Nephron (organoid): ENCODE results near the gene ZNF581.
A peak's percentile ranks its signal among the peaks of the same experiment; 100 is the strongest.

Source experiments
- H3K27ac Mint-ChIP-seq, 3 experiments: 2 replicates each; pipeline ENCODE4 v1.8.0; 2020; ENCODE audit warnings: mixed read lengths in 3 of 3, mild to moderate bottlenecking in 2 of 3, moderate library complexity in 1 of 3
- H3K27me3 Mint-ChIP-seq: 2 replicates; pipeline ENCODE4 v1.8.0; 2021; ENCODE audit warnings: low read depth, mild to moderate bottlenecking, moderate library complexity, mixed read lengths
- H3K36me3 Mint-ChIP-seq: 2 replicates; pipeline ENCODE4 v1.8.0; 2020; ENCODE audit warnings: low read depth, mixed read lengths
- H3K4me1 Mint-ChIP-seq: 2 replicates; pipeline ENCODE4 v1.8.0; 2020; ENCODE audit warnings: mixed read lengths
- H3K4me3 Mint-ChIP-seq, 3 experiments: 2 replicates each; pipeline ENCODE4 v1.8.0; 2020; ENCODE audit warnings: mild to moderate bottlenecking in 3 of 3, mixed read lengths in 3 of 3, moderate library complexity in 2 of 3
- H3K9me3 Mint-ChIP-seq: 2 replicates; pipeline ENCODE4 v1.8.0; 2020; ENCODE audit warnings: mixed read lengths
- TF ChIP-seq, protein P1 (sequence below), 3 experiments: fragments of 200-600 bp; sonication (generic); IDR thresholded peaks; one replicate each; pipeline ENCODE4 v1.5.0; 2021; ENCODE audit warnings: antibody characterized with exemption in 3 of 3; ENCODE audit not compliant: unreplicated experiment in 3 of 3

ZNF581 gene

DNA sequence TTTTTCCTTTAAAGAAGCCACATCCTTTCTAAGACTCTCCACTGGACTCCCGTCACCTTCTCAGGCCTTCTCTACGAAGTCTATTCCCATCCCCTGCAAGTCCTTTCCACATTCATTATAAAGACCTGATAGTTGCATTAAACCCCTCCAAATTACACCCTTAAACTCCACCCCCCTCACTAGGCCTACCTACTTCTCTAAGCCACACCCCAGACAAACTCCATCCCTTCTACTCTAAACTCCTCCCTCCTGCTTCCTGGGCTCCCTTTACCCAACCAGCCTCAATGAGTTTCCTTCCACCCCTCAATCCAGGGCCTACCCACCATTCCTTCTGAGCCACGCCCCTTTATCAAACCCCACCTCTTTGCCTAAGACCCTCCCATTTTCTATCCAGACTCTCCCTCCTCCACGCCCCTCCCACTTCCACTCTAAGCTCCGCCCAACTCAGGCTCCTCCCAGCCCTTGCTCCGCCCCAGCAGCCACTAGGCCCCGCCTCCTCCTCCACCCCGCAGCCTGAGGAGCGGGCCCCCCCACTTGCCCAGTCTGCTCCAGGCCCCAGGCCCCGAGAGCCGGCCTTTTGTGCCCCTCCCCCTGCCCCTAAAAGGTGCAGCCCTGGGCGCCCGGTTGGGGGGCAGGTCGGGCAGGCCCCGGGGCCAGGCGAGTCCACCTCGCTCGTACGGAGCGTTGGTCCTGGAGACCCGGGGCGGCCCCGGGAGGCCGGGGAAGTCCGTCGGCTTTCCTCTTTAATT lies 44.6 kb upstream of the ZNF581 start:
- Mint-ChIP-seq H3K27ac (peak overlapping the region; percentile 100), H3K4me1 (peaks cover 12% of the 10 kb centered on the region), H3K4me3 (peak overlapping the region; percentile 91 to 99 (median 97)), H3K36me3 (peaks cover 41% of the 10 kb centered on the region), H3K27me3 (no peaks in the 10 kb centered on the region), H3K9me3 (no peaks in the 10 kb centered on the region)
- TF ChIP-seq, protein P1, sequence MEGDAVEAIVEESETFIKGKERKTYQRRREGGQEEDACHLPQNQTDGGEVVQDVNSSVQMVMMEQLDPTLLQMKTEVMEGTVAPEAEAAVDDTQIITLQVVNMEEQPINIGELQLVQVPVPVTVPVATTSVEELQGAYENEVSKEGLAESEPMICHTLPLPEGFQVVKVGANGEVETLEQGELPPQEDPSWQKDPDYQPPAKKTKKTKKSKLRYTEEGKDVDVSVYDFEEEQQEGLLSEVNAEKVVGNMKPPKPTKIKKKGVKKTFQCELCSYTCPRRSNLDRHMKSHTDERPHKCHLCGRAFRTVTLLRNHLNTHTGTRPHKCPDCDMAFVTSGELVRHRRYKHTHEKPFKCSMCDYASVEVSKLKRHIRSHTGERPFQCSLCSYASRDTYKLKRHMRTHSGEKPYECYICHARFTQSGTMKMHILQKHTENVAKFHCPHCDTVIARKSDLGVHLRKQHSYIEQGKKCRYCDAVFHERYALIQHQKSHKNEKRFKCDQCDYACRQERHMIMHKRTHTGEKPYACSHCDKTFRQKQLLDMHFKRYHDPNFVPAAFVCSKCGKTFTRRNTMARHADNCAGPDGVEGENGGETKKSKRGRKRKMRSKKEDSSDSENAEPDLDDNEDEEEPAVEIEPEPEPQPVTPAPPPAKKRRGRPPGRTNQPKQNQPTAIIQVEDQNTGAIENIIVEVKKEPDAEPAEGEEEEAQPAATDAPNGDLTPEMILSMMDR (IDR thresholded peaks at IDR 0.05; ENCODE audit: unreplicated experiment in 3 of 3), result no peak

DNA sequence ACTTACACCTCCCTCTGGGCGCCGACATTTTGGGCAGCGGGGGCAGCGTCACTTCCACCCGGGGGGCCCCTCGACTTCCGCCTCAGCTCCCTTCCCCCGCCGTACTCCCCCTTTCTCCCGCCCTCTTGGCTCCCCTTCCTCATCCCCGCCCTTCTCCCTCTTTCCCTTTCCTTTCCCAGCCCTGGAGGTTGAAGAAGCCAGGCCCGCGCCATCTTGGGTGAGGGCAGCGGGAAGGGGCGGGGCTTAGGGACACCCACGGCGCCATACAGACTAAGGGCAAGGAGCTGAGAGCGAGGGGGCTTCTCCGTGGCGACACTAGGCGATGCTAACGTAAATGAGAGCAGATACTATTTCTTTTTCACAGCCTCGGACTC lies 44.0 kb upstream of the ZNF581 start, which contains the start of gene FIZ1:
TSS of gene FIZ1 (minus strand) at position 50 of the 374 bp plus-strand sequence. CDS start 1,652 bp downstream, outside the sequence.
- Mint-ChIP-seq H3K27me3 (no peaks in the 10 kb centered on the region), H3K4me3 (peak within 1 kb of the TSS; percentile 91 to 99 (median 97)), H3K27ac (peak within 1 kb of the TSS; percentile 100), H3K36me3 (peaks cover 40% of the 10 kb centered on the region), H3K4me1 (peaks cover 12% of the 10 kb centered on the region), H3K9me3 (no peaks in the 10 kb centered on the region)
- TF ChIP-seq, protein P1 (IDR thresholded peaks at IDR 0.05; ENCODE audit: unreplicated experiment in 3 of 3), result no peak

DNA sequence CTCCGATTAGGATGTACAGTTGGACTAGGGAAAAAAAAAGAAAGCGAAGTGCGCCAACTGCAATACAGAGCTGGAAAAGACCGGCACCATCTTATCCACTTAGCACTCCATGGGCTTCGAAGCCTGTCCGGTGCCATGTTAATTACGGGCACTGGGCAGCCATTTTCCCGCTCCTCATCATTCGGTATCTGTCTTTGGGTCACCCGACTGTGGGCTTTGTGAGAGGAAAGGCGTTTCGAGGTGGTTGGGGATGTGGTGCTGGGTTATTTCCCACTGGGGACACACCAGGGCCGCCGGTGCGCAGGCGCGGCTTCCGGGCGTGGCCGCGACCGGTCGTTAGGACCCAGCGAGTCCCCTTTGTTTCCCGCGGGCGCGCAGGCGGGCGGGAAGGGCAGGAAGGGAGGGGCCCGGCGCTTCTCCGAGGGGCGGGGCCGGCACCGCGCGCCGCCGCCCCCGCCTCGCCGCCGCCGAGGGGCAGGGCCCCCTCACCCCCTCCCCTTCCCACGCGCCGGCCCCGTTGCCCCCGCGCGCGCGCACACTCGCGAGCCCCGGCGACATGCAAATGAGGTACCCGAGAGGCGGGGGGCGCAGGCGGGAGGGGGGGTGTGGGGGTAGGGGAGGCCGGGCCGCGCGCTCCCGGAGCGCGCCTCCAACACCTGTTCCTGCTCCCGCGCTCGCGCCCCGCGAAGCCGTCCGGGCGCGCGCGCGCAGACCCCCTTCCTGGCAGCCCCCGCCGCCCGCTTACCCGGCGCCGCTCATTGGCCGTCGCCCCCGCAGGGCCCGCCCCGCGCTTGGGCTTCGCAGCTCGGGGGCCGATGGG lies 43.4 kb upstream of the ZNF581 start, which contains the start of gene ZNF524:
TSS of gene ZNF524 (plus strand) at position 447 of the 820 bp plus-strand sequence. CDS start 1,825 bp downstream, outside the sequence.
- H3K36me3 Mint-ChIP-seq, result peaks cover 34% of the 10 kb centered on the region
- H3K27me3 Mint-ChIP-seq, result no peaks in the 10 kb centered on the region
- no peaks in the 10 kb centered on the region for H3K9me3 Mint-ChIP-seq
- peaks cover 17% of the 10 kb centered on the region for H3K4me1 Mint-ChIP-seq
- peak within 1 kb of the TSS; percentile 100 for H3K27ac Mint-ChIP-seq
- peak within 1 kb of the TSS; percentile 91 to 99 (median 97) for H3K4me3 Mint-ChIP-seq
- TF ChIP-seq, protein P1 (IDR thresholded peaks at IDR 0.05; ENCODE audit: unreplicated experiment in 3 of 3), result no peak

DNA sequence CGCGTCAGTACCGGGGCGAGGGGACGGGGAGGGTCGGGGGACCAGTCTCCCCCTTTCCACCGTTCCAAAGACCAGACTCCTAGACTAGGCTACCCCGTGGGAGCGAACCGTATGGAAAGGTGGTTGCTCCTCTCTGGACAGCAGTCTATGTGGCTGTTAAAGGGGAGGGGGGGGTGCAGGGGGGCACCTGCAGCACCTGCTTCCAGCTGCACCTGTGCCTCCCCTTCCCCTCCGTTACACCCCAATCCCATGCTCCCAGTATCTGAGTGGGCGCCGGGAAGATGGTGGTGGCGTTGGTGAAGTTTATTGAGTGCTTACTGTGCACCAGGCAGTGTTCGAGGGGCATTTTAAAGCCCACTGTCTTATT lies 42.8 kb upstream of the ZNF581 start:
- Mint-ChIP-seq H3K27me3 (no peaks in the 10 kb centered on the region), H3K4me1 (peaks cover 14% of the 10 kb centered on the region), H3K4me3 (peak overlapping the region; percentile 79 to 90 (median 87)), H3K36me3 (peaks cover 28% of the 10 kb centered on the region), H3K27ac (peak overlapping the region; percentile 87 to 94 (median 91)), H3K9me3 (no peaks in the 10 kb centered on the region)
- TF ChIP-seq, protein P1 (IDR thresholded peaks at IDR 0.05; ENCODE audit: unreplicated experiment in 3 of 3), result no peak

DNA sequence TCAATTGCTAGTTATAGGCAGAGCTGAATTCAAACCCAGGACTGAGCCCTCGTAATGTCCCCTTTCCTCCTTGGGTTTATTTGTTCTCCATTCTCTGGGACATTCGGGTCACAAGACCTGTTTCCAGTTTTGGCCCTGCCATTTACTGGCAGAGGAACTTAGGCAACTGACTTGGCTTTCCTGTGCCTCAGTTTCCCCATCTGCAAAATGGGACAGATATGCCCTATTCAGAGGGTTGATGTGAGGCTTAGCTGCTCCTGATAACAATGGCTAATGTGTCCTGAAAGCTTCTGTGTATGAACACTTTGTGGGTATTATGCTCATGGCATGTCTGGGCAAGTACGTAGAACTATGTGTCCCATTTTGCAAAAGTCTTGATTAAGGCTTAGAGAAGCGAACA lies 42.4 kb upstream of the ZNF581 start:
- peaks cover 12% of the 10 kb centered on the region for H3K4me1 Mint-ChIP-seq
- H3K4me3 Mint-ChIP-seq, result peak overlapping the region; percentile 79 to 90 (median 87)
- peak overlapping the region; percentile 87 to 94 (median 91) for H3K27ac Mint-ChIP-seq
- peaks cover 24% of the 10 kb centered on the region for H3K36me3 Mint-ChIP-seq
- H3K27me3 Mint-ChIP-seq, result no peaks in the 10 kb centered on the region
- TF ChIP-seq, protein P1 (IDR thresholded peaks at IDR 0.05; ENCODE audit: unreplicated experiment in 3 of 3), result no peak
- no peaks in the 10 kb centered on the region for H3K9me3 Mint-ChIP-seq
